VCaP (cell line): ENCODE results near the gene OPA1.

Experiments used
- H3K27ac ChIP-seq: fragments of 450-650 bp; 2 replicates; pipeline ENCODE4 v1.5.1; 2017
- TF ChIP-seq, protein P1 (sequence below): fragments of 450-650 bp; conservative IDR thresholded peaks from 2 replicates; pipeline ENCODE4 v1.5.1; 2017; ENCODE audit warnings: mild to moderate bottlenecking, moderate library complexity

Gene OPA1

GRCh38 chr3:193710286-193711165 lies 117.5 kb downstream of the OPA1 start:
- TF ChIP-seq, protein P1, sequence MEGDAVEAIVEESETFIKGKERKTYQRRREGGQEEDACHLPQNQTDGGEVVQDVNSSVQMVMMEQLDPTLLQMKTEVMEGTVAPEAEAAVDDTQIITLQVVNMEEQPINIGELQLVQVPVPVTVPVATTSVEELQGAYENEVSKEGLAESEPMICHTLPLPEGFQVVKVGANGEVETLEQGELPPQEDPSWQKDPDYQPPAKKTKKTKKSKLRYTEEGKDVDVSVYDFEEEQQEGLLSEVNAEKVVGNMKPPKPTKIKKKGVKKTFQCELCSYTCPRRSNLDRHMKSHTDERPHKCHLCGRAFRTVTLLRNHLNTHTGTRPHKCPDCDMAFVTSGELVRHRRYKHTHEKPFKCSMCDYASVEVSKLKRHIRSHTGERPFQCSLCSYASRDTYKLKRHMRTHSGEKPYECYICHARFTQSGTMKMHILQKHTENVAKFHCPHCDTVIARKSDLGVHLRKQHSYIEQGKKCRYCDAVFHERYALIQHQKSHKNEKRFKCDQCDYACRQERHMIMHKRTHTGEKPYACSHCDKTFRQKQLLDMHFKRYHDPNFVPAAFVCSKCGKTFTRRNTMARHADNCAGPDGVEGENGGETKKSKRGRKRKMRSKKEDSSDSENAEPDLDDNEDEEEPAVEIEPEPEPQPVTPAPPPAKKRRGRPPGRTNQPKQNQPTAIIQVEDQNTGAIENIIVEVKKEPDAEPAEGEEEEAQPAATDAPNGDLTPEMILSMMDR: no peak
- peak overlapping the region; percentile 88 for H3K27ac ChIP-seq

GRCh38 chr3:193711166-193711485 lies 118.1 kb downstream of the OPA1 start:
- TF ChIP-seq, protein P1: no peak
- H3K27ac ChIP-seq: peak overlapping the region; percentile 88

GRCh38 chr3:193711523-193711963 lies 118.5 kb downstream of the OPA1 start:
- peak overlapping the region; percentile 88 for H3K27ac ChIP-seq
- TF ChIP-seq, protein P1: no peak

DNA sequence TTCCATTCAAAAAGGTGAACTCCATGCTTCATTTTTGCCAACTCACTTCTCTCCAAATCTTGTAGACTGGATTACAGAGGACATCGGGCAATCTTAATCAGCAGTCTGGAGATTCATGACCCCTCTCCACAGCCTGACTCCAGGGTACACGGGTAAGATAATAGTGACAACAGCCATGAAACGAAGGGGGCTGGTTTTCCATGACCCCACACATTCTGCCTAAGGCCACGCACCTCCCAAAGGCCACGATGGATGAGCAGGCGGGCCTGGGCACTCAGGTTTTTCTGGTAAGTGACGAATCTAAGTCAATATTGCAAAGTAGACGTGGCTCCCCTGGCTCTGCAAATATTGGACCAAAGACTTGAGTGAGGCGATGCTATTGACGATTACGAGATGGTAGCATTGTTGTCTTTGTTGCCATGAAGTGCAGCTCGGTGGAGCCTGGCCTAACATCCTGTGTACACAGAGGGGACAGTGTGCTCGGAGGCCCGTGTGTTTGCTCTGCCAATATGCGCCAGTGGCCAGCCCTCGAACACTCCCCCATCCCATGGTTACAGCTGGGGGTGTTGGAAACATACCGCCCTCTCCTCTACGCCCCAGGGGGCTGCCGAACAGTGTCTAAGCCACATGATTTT lies 119.1 kb downstream of the OPA1 start:
- TF ChIP-seq, protein P1: no peak
- peak overlapping the region; percentile 88 for H3K27ac ChIP-seq

DNA sequence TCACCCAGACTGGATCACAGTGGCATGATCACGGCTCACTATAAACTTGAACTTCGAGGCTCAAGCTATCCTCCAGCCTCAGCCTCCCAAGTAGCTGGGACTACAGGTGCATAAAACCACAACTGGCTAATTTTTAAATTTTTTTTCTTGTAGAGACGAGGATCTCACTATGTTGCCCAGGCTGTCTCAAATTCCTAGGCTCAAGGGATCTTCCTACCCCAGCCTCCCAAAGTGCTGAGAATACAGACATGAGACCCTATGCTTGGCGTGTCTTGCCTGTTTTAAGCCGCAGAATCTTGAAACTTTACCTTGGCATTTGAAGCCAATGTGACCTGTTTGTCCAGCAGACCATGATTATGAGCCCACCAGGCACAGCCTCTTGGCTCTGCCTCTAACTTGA lies 119.9 kb downstream of the OPA1 start:
- TF ChIP-seq, protein P1: no peak
- H3K27ac ChIP-seq: peak overlapping the region; percentile 88

- TF ChIP-seq, protein P1: no peak
- H3K27ac ChIP-seq: no peak overlapping the region
These were observed 121.6 kb downstream of the OPA1 start for GRCh38 chr3:193714523-193715137.

- H3K27ac ChIP-seq: no peak overlapping the region
- TF ChIP-seq, protein P1: no peak
These were observed 123.1 kb downstream of the OPA1 start for GRCh38 chr3:193716150-193716549.
